Gastrocnemius medialis (tissue), 4 donors: ENCODE measurements around the gene PLPP4.

ENCODE experiments used
- POLR2A ChIP-seq, 2 donors: fragments of 450-650 bp; IDR thresholded peaks; one replicate each; pipeline ENCODE4 v1.6.1; 2017; ENCODE audit warnings: antibody characterized with exemption in 2 of 2, mild to moderate bottlenecking in 2 of 2, moderate library complexity in 2 of 2
- TF ChIP-seq, protein P1 (sequence below), 5 experiments: fragments of 450-650 bp in 3 of 5; fragments of 200-600 bp in 2 of 5; sonication (generic) in 2 of 5; IDR thresholded peaks in 4 of 5; conservative IDR thresholded peaks in 1 of 5; 1 replicate in 4 of 5; 2 replicates in 1 of 5; pipeline ENCODE4 v1.5.1; 2016 to 2019; ENCODE audit warnings: antibody characterized with exemption in 5 of 5, mild to moderate bottlenecking in 3 of 5, moderate library complexity in 3 of 5

DNA sequence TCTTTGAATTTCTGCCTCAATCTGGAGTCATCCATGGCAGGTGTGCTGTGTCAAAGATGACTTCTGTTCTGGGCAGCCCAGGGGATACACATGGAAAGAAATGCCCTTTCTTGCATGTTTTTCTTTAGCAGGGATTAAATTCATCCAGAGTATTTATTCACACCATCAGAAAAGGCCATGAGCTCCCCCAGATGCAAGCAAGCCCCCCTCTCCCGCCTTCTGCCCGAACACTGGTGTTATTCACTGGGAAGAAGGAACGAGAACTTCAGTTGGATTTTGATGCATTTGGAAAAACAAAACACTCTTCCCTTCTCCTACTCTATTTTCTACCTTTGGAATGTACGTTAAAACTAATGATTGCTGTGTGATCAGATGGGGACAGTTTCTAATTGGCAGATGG, 1.4 kb downstream of the PLPP4 start:
- TF ChIP-seq, protein P1, sequence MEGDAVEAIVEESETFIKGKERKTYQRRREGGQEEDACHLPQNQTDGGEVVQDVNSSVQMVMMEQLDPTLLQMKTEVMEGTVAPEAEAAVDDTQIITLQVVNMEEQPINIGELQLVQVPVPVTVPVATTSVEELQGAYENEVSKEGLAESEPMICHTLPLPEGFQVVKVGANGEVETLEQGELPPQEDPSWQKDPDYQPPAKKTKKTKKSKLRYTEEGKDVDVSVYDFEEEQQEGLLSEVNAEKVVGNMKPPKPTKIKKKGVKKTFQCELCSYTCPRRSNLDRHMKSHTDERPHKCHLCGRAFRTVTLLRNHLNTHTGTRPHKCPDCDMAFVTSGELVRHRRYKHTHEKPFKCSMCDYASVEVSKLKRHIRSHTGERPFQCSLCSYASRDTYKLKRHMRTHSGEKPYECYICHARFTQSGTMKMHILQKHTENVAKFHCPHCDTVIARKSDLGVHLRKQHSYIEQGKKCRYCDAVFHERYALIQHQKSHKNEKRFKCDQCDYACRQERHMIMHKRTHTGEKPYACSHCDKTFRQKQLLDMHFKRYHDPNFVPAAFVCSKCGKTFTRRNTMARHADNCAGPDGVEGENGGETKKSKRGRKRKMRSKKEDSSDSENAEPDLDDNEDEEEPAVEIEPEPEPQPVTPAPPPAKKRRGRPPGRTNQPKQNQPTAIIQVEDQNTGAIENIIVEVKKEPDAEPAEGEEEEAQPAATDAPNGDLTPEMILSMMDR (IDR thresholded peaks at IDR 0.05 in 4 of 5, conservative IDR thresholded peaks at IDR 0.05 in 1 of 5), result no peak
- no peak for TF ChIP-seq POLR2A (IDR thresholded peaks at IDR 0.05)
